Cardiac muscle cell (in vitro differentiated cells and primary cell): ENCODE measurements around the gene CNIH3. TPM values are rescaled to one million over a fixed set of nuclear protein-coding genes. Genes with fewer than 3 reads are reported as not detected.

Source experiments
- DNase-seq, 2 donors: peaks; one replicate each; pipeline versions ENCODE4 v3.0.0 to v3.0.0-alpha.2; 2010 to 2017; ENCODE audit warnings: low read depth in 1 of 2, low spot score in 1 of 2
- H3K27ac ChIP-seq: fragments of 200-600 bp; sonication (generic); 2 replicates; pipeline ENCODE4 v1.5.1; 2016
- H3K27me3 ChIP-seq: fragments of 200-600 bp; sonication (generic); 2 replicates; pipeline ENCODE4 v1.6.0; 2016; ENCODE audit warnings: control low read depth
- H3K36me3 ChIP-seq: fragments of 200-600 bp; sonication (generic); 2 replicates; pipeline ENCODE4 v1.5.1; 2016; ENCODE audit warnings: control low read depth
- H3K4me1 ChIP-seq: fragments of 200-600 bp; sonication (generic); 2 replicates; pipeline ENCODE4 v1.8.1; 2017; ENCODE audit warnings: low read depth, mild to moderate bottlenecking, mixed run types
- H3K4me3 ChIP-seq: fragments of 200-600 bp; sonication (generic); 2 replicates; pipeline ENCODE4 v1.5.1; 2016; ENCODE audit warnings: mild to moderate bottlenecking
- H3K9me3 ChIP-seq: fragments of 200-600 bp; sonication (generic); 2 replicates; pipeline ENCODE4 v1.5.1; 2017; ENCODE audit warnings: low read depth, mild to moderate bottlenecking, control low read depth
- CTCF ChIP-seq: IDR thresholded peaks from 2 replicates; pipeline ENCODE4 v1.5.1; 2012; ENCODE audit warnings: low read depth, mild to moderate bottlenecking, low read length
- polyA plus RNA-seq: library from polyadenylated mRNA; unstranded; fragments of >200 nt; fragmentation: Nextera tagmentation; extraction: Ambion mirVana; gene quantifications from 2 replicates; pipeline ENCODE4 v1.2.1, GENCODE V29; 2016
- total RNA-seq: library from RNA; depleted of rRNA; stranded (reverse); fragments of >200 nt; gene quantifications from 2 replicates; pipeline ENCODE4 v1.2.3, GENCODE V29; 2016

The CNIH3 gene
- total and polyA plus RNA-seq, 2 experiments from 2014 or later: 3.2 to 4.2 TPM

- H3K27me3 ChIP-seq: no peaks in the 10 kb centered on the region
- no peak overlapping the region for H3K27ac ChIP-seq
- H3K9me3 ChIP-seq: no peaks in the 10 kb centered on the region
- H3K36me3 ChIP-seq: no peaks in the 10 kb centered on the region
- DNase-seq: no peak
- no peak for TF ChIP-seq CTCF
- H3K4me1 ChIP-seq: peaks cover 6% of the 10 kb centered on the region
- H3K4me3 ChIP-seq: no peak overlapping the region
Measured at GRCh38 chr1:224713228-224713627, 97.1 kb downstream of the CNIH3 start.

DNA sequence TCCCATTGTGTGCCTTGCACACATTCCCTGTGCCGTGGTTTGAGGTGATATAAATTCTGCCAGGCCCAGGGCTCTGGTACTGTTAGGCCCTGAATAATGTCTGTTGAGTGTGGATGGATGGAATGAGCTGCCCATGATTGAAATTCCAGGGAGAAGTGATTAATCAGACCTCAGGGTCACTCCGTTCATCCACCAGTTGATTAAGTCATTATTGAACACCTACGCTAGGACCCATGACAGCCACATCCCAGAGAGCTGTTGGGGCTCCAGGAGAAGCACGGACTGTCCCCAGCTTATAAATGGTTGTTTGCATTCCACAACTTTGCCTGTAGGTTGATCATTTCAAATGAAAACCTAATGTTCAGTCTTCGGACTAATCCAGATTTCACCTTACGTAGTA, 98.4 kb downstream of the CNIH3 start:
- Histone ChIP-seq H3K9me3 (no peaks in the 10 kb centered on the region), H3K4me3 (no peak overlapping the region), H3K4me1 (peaks cover 6% of the 10 kb centered on the region), H3K27me3 (no peaks in the 10 kb centered on the region), H3K27ac (no peak overlapping the region), H3K36me3 (no peaks in the 10 kb centered on the region)
- no peak for TF ChIP-seq CTCF
- no peak for DNase-seq

DNA sequence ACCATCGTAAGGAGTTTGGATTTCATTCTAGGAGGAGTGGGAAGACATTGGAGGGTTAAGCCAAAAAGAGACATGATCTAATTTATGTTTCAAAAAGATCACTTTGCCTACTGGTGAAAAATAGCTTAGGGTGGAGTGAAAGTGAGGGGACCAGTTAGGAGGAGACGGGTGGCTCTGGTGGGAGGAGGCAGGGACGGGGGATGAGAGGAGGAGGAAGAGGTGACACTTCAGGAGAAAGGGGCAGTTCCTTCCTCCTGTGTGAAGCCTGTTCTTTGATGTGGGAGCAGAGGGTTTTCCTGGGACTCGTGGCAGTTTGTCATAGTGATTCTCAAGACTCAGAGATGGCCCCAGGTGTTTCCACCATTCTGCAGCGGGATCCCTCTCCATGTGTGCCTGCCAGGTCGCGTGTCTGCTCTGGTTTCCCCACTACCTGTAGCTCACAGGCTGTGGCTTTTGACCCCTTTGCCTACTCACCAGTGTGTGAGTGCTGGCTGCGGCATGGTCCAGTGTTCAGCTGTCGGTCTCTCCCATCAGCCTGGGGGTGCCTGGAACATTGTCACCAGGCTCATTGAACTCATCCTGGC, 102.4 kb downstream of the CNIH3 start:
- H3K9me3 ChIP-seq: no peaks in the 10 kb centered on the region
- no peak for TF ChIP-seq CTCF
- no peaks in the 10 kb centered on the region for H3K36me3 ChIP-seq
- H3K27me3 ChIP-seq: no peaks in the 10 kb centered on the region
- H3K4me3 ChIP-seq: no peak overlapping the region
- H3K4me1 ChIP-seq: no peaks in the 10 kb centered on the region
- no peak for DNase-seq
- H3K27ac ChIP-seq: no peak overlapping the region

GRCh38 chr1:224719716-224720115, 103.6 kb downstream of the CNIH3 start:
- Histone ChIP-seq H3K27ac (no peak overlapping the region), H3K27me3 (no peaks in the 10 kb centered on the region), H3K36me3 (no peaks in the 10 kb centered on the region), H3K9me3 (no peaks in the 10 kb centered on the region), H3K4me1 (no peaks in the 10 kb centered on the region), H3K4me3 (no peak overlapping the region)
- no peak for TF ChIP-seq CTCF
- DNase-seq: peak in 1 of 2 donors; percentile 20

- no peaks in the 10 kb centered on the region for H3K27me3 ChIP-seq
- H3K36me3 ChIP-seq: no peaks in the 10 kb centered on the region
- H3K27ac ChIP-seq: no peak overlapping the region
- no peak for TF ChIP-seq CTCF
- H3K9me3 ChIP-seq: no peaks in the 10 kb centered on the region
- H3K4me1 ChIP-seq: no peaks in the 10 kb centered on the region
- DNase-seq: no peak
- no peak overlapping the region for H3K4me3 ChIP-seq
Measured at GRCh38 chr1:224720216-224720615, 104.1 kb downstream of the CNIH3 start.
